OCI-M2 (cell line): ENCODE data around the gene FBXL16.
"Not testable (repeated sequence)": the region's sequence is repeated elsewhere in the genome, so short reads cannot be mapped to it uniquely, and the experiment has no call there.

Experiments
- DNase-seq: peaks from one replicate; lab custom pipeline; 2025; ENCODE audit not compliant: unreplicated experiment; lab: John Stamatoyannopoulos, UW

FBXL16 gene

DNA sequence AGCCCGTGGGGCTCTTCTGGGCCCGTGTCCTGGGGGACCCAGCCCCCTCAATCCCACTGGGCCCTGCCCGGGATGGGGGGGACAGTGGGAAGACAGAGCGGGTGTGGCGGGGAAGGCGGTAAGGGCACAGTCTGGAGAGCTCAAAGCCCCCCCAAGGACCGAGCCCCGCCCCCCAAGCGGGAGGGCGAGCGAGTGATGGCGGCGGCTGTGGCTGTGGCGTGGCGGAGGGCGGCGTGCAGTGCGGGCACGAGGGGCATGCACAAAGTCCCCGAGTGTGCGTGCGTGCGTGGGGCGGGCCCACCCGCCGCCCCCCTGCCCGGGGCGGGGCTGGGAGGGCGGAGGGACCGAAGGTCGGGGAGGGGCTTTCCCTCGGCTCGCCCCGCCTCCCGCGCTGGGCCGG lies 11.8 kb downstream of the FBXL16 start:
- DNase-seq: no peak

DNA sequence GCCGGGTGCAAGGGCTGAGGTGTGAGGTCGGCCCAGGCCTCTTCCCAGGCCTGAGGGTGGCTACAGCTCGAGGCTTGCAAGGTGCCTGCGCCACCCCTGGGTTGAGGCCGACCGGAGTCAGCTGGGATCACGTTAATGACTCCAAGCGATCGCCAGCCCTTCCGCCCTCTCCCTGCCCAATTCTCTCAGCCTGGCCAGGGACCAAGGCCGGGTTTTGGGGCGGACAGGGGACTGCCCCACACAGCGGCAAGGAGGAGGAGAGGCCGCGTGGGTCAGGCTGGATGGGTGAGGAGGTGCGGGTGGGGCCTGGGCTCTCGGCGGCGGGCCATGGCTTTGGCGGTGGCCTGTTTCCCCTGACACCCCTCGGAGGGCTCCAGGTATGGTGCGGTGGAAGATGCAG lies 12.2 kb downstream of the FBXL16 start:
- no peak for DNase-seq

DNA sequence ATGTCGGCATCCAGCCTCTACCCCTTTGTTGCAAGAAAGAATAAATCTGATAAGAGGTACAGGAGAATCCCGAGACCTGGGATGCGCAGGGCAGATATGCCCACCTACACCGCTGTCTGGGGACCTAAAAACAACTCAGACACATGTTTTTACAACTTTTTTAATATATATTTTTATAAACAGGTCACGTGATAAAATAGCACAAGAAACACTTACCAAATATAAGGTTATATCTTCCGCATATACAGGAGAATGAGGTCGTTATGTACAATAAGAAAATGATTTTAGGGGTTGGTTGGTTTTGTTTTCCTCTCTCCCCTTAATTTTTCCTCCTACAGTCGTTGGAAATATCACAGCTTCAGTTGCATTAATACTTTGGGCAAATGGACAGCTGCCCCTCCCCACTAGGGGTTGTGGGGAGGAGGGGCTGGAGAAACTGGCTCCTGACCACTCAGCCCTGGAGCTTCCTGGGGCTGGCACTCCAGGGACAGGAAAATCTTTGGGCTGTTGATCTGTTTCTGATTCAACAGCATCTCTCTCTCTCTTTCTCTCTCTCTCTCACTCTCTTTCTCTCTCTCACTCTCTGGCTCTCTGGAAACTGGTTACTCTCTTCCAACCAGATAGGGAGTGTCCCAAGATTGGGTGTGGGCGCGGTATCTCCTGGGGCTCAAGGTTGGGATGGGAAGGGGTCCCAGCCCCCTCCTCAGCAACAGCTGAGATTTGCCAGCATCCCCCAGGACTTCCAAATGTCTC lies 13.1 kb downstream of the FBXL16 start:
- no peak for DNase-seq

DNA sequence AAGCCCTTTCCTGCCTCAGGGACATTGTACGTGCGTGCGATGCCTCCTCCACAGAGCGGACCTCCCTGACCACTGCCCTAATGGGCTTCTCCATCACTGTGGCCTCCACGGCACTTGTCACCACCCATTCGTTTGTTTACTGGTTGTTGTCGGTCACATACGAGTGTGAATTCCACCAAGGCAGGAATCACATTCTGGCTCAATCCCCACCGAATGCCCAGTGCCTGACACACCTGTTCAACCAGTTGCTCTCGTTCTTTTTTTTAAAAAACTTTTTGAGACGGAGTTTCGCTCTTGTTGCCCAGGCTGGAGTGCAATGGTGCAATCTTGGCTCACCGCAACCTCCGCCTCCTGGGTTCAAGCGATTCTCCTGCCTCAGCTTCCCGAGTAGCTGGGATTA lies 14.4 kb downstream of the FBXL16 start:
- not testable (repeated sequence) for DNase-seq

DNA sequence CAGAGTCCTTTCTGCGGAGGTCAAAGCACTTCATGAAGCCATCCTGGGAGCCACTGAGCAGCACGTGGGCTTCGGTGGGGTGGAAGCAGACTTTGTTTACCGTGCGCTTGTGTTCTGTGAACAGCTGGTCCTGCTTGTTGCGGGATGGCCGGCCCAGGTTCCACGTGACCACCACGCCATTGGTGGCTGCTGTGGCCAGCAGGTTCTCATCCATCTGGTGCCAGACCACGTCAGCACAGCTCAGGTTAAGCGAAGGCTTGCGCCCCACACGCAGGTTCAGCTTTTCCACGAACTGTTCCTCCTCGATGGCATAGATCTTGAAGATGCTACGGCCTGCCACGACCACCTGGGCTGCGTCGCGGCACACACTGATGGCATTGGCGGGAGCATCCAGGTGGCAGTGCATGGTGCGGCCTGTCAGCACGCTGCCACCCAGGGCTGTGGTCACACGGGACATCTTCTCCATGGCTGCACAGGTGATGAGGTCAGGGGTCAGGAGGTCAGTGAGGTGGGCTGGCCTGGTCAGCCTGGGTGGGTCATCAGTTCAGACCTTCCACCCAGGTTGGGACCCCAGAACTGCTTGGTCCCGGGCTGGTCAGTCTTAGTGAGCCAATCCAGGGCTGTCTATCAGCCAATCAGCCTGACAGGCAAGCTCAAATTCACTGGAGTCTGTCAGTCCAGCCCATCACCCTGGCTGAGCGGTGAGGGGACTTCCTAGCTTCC lies 16.3 kb downstream of the FBXL16 start:
- DNase-seq: no peak

DNA sequence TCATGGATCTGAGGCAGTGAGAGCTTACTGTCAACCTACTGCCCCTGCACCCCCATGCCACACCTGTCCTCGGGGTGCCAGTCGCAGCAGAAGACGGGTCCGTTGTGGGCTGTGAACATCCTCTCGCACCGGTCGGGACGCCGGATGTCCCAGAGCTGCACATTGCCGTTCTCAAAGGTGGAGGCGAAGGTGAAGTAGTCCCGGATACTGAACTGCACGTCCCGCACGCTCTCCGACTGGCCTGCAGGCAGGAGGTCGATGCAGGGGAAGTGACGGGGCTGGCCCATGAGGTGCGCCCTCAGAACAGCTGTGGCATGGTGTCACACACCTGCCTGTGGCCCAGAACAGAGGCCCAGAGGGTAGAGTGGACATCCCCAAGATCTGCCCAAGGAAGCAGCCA lies 18.1 kb downstream of the FBXL16 start:
- DNase-seq: no peak

DNA sequence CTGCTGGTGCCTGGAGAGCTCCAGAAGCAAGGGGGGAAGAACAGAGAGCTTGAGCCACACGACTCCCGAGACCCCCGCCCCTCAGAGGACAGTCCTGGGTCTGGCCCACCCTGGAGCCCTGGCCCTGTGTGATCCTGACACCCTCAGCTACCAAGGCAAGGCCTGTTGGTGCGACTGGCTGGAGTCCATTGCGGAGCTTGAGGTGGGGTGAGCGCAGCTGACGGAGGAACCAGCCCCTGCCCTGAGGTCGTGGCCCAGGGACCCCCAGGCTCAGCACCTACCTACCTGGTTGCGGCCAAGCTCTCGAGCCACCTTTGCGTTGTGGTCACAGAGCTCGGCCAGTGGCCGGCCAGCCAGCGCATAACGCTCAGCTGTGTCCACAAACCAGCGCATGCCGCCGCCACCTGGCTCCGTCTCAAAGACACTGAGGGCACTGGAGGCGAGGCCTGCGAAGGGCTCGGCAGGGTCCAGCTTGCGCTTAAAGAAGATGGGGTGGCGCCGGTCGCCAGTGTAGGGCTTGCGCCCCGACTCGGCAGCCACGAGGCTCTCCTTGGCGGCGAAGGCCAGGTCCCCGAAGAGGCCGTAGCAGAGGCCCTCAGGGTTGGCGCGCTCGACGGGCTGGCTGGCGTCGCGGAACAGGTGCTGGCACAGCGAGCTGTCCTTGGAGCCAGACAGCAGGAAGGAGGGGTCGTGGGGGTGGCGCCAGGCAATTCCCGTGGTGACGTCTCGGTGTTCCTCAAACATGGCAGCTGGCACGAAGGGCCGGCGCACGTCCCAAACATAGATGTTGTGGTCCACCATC lies 18.9 kb downstream of the FBXL16 start:
- no peak for DNase-seq

DNA sequence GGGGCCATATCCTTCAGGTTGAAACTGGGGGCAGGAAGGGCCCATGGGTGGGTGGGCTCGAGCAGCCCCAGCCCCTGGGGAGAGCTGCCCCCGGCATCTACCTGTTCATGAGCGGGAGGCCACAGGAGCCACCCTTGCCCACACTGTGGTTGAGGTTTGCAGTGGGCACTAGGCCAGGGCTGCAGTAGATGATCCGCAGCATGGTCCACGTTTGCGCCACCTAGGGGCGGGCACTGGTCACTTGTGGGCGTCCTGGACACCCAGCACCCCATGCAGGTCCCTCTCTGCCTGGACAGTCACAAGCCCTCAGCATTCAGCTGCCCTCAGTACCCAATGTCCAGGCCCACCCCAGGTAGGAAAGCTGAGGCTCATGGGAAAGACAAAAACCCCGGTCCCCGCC lies 19.6 kb downstream of the FBXL16 start:
- no peak for DNase-seq

DNA sequence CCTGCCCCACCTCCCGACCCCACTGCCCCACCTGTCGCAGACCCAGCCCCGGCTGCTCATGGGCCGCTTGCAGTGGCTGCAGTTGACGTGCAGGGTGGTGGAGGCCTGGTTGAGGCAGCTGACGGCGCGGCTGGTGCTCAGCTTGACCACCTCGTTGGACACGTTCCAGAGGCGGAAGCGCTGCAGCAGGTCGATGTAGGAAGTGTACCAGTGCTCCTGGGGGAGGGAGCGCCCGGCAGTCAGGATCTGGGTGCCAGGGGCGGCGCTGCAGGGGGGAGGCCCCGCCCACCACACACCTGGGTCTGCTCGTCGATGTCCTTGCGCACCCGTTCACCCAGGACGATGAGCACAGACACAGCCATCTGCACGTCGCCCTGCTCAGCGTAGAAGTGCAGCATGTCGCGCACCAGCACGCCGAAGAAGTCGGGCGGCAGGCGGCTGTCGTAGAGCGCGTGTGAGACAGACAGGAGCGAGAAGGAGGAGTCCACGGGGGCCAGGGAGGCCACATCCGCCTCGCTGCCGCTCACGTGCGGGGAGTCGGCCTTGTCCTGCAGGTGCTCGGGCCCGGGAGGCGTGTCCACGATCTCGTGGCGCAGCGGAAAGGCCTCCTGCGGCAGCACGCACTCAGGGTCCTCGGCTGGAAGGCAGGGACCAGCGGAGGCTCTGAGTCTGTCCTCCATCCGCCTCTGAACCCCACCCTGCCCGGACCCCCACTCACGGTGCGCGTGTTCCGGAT lies 20.5 kb downstream of the FBXL16 start:
- no peak for DNase-seq

DNA sequence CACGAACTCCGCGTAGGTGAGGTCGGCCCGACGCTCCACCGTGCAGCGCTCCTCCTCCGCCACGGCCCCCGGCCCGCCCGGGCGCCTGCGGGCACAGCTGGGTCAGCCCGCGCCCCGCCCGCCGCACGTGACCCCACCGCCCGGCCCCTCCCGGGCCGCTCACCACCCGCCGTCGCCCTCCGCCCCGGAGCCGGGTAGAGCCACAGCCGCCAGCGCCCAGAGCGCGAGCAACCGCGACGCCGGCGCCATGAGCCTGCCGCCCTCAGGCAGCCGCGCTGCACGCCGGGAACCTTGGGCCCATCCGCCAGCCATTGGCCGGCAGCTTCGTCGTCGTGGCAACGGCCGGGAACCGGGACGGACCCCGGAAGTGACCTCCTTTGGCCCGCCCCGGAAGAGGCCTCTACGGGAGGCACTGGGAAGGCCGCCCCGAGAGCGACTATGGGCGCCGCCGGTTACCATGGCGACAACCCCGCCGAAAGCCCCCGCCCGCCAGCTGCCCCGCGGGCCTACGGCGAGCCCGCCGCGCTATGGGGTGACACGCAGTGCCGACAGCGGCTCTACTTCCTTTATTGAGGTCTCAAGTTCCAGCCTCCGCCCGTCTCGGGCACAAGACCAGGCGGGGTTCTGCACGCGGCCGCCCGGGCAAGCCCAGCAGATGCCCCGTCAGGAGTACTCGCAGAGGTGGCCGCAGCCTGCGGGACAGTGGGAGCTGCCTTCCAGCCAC lies 21.4 kb downstream of the FBXL16 start, which contains the start of gene JMJD8:
Gene JMJD8, minus strand, starts transcription at position 264 of the 724 bp plus-strand sequence. Its CDS starts 15 bp downstream, at position 249.
- no peak for DNase-seq

DNA sequence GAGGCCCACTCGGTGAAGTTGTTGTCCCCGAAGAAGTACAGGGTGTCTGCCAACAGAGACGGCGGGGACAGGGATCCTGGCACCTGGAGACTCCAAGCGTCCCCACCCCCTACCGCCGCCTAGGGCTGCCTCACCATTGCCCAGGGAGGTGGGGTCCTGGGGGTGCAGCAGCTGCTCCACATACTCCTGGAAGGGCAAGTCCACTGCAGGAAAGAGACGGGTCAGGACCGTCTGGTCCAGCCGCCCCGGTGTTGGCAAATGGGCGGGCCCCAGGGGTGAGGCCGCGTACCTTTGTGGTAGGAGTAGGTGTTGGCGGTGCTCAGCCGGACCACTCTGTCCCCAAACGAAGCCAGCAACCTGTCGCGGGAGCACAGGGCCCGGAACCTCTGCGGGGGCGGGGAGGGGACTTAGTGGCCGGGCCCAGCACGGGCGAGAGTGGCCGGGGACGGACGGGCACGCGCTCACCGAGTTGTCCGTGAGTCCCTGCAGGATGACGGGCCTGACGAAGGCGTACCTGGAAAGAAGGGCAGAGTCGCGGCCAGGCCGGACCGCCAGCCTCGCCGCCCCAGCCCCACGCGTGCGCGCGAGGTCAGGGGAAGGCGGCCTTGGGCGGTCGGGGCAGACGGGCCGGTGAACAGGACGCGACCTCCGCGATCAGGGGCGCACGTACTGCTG lies 22.1 kb downstream of the FBXL16 start:
- DNase-seq: no peak

DNA sequence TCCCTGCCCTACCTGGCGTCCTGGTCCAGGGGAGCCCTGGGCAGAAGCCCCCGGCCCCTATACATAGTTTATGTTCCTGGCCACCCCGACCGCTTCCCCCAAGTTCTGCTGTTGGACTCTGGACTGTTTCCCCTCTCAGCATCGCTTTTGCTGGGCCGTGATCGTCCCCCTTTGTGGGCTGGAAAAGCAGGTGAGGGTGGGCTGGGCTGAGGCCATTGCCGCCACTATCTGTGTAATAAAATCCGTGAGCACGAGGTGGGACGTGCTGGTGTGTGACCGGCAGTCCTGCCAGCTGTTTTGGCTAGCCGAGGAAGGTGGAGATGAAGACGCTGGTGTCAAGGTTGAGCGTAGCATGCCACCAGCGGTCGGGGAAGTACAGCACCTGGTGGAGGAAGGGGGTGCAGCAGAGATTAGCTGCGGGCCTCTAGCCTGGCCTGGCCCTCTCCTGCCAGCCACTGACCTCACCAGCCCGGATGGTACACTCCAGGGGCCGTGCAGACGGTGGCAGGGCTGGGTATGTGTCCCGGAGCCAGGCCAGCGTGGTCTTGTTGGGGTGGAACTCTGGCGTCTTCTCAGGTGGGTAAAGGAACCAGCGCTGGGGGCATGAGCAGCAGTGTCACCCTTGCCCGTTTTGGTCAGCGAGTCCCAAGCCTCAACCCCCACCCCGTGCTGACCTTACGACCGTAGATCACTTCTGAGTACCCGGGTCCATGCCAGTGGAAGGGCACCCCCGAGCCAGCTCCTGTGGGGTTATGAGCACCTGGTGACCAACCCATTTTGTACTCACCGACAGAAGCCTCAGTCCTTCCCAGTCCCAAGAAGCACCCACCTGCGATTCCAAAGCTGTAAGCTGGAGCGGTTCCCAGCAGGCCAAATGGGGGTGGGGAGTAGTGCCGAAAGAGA lies 22.9 kb downstream of the FBXL16 start:
- no peak for DNase-seq

DNA sequence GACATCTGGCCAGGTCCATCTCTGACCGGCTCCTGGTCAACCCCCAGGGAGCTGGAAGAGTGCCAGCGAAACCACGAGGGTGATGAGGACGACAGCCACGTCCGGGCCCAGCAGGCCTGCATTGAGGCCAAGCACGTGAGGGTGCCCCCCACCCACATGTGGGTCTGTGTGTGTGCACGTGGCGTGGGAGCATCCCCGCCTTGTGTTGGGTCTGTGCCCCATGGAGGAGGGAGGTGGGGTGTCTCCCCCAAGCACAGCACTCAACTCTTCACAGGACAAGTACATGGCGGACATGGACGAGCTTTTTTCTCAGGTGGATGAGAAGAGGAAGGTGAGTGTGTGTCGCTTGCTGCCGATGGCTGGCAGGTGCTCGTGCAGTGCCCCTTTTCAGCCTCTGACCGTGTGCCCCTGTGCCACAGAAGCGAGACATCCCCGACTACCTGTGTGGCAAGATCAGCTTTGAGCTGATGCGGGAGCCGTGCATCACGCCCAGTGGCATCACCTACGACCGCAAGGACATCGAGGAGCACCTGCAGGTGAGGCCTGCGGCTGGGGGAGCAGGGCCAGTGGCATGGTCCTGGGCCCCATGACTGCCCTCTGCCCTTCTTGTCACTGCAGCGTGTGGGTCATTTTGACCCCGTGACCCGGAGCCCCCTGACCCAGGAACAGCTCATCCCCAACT lies 23.7 kb downstream of the FBXL16 start:
- DNase-seq: no peak

DNA sequence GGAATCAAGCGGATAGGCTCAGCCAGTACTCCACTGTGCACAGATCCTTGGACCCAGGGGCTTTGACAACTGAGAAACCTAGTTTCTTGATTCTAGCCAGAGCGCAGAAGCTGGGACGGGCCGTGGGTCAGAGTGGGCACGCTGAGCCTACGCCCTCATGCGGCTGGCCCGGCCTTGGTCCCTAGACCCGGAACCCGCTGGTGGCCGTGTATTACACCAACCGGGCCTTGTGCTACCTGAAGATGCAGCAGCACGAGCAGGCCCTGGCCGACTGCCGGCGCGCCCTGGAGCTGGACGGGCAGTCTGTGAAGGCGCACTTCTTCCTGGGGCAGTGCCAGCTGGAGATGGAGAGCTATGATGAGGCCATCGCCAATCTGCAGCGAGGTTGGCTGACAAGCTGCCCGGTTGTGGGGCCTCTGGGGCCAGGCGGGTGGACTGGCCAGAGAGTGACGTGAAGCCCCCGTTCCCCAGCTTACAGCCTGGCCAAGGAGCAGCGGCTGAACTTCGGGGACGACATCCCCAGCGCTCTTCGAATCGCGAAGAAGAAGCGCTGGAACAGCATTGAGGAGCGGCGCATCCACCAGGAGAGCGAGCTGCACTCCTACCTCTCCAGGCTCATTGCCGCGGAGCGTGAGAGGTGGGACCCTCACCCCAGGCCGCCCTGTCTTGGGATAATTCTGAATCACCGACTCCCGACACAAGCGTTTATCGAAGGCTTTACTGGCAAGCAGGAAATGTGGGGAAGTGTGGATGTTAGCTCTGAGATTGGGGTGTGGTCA lies 24.4 kb downstream of the FBXL16 start:
- DNase-seq: no peak

DNA sequence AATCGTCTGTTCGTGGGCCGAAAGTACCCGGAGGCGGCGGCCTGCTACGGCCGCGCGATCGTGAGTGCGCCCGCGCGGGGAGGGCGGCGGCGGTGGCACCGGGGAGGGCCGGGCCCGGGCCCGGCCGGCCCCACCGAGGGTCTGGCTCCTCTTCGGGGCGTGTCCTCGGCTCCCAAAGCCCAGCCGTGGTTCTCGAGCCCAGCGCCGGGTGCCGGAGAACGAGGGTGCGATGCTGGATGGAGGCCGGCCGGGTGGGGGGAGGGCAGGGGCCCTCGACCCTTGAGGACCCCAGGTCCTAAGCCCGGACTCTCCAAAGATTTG lies 25.0 kb downstream of the FBXL16 start:
- no peak for DNase-seq

DNA sequence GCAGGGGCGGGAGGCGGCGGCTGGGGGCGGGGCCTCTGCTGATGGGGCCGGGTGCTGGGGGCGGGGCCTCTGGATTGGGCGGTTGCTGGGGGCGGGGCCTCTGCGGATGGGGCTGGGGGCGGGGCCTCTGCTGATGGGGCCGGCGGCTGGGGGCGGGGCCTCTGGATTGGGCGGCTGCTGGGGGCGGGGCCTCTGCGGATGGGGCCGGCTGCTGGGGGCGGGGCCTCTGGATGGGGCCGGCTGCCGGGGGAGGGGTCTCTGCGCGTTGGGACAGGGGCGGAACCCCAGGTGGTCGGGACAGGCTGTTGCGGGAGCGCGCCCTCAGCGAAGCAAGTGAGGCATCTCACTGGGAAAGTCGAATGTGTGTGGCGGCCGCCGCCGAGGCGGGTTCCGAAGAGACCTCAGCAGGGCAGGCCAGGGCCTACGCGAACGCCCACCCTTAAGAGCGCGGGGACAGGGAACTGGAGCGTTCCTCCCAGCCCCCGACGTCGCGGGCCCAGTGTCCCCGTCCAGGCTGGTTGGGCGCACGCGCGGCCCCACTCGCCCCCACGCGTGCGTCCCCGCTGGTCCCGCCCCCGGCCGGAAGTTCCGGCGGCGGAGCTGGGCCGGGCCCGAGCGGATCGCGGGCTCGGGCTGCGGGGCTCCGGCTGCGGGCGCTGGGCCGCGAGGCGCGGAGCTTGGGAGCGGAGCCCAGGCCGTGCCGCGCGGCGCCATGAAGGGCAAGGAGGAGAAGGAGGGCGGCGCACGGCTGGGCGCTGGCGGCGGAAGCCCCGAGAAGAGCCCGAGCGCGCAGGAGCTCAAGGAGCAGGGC lies 25.6 kb downstream of the FBXL16 start, which contains the start of gene STUB1:
Gene STUB1, plus strand, starts transcription at position 597 of the 811 bp plus-strand sequence. Its CDS starts 116 bp downstream, at position 713.
- peak; percentile 25 for DNase-seq
